ENCODE results near the gene ECEL1. TPM values are rescaled to one million over a fixed set of nuclear protein-coding genes. Genes with fewer than 3 reads are reported as not detected.
"Not testable (repeated sequence)": the region's sequence is repeated elsewhere in the genome, so short reads cannot be mapped to it uniquely, and the experiment has no call there.

The ECEL1 gene
- total RNA-seq, 1 donor from 2014 or later, result 3.9 TPM

DNA sequence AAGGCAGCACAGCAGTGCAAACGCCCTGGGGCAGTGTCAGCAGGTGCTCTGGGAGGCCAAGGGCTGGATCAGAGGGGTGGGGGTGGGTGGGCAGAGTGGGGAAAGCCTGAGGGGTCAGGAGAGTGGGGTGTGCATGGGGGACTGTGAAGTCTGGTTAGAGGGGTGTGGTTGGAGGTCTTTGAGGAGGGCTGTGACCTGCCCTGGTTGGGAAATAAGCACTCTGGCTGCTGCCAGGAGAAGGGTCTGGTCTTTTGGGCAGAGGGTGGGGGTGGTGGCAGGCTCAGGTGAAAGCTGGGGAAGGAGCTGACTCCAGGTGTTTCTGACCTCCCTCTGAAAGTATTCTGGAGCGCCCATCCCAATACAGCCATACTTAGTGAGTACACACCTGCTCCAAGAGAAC lies 27.5 kb downstream of the ECEL1 start:
- DNase-seq (ENCODE audit: low spot score), result no peak

DNA sequence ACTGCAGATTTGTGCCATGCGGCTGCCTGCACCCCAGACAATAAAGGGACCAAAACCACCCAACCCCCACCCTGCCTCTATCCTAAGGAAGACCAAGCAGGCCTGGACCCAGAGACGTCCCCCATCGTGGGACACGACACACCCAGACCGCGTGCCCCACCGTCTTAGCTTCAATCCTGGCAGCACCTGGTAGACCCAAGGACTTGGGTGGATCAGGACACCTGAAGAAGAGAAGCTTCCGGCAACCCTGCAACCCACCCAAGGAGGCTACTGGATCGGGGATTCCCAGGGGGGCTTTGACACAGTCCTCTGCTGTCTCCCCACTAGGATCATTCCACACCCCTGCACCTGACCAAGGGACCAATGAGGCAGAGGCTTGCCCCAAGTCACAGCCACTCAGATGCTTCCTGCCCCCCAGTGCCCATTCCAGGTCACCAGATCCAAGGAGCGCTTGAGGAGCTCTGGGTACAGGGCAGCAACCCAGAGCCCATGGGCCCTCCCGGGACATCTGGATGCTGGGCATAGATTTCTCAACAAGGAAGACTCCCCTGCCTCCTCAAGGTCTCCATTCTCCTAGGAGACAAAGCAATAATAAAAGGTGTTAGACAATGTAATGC lies 28.1 kb downstream of the ECEL1 start:
- no peak for DNase-seq (ENCODE audit: low spot score)

DNA sequence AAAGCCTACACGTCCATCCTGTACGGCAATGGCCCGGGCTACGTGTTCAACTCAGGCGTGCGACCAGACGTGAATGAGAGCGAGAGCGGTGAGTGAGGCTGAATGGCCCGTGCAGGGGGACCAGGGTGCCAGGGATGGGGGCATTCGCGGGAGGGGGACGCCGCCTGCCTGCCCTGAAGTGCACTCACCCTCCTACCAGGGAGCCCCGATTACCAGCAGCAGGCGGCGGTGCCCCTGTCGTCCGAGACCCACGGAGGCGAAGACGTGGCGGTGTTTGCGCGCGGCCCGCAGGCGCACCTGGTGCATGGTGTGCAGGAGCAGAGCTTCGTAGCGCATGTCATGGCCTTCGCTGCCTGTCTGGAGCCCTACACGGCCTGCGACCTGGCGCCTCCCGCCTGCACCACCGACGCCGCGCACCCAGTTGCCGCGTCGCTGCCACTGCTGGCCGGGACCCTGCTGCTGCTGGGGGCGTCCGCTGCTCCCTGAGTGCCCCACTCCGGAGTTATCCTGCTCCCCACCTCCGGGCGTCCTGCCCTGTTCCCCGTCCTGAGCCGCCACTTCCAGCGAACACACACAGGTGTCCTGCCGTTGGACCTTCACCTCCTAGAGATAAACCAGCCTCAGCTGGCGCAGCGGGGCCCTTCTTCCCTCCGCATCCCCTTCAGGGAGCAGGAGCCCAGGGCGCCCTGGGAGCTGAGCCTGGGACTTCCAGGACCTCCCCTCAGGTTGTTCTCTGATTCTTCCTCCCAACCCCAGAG lies 28.8 kb downstream of the ECEL1 start:
- no peak for DNase-seq (ENCODE audit: low spot score)

DNA sequence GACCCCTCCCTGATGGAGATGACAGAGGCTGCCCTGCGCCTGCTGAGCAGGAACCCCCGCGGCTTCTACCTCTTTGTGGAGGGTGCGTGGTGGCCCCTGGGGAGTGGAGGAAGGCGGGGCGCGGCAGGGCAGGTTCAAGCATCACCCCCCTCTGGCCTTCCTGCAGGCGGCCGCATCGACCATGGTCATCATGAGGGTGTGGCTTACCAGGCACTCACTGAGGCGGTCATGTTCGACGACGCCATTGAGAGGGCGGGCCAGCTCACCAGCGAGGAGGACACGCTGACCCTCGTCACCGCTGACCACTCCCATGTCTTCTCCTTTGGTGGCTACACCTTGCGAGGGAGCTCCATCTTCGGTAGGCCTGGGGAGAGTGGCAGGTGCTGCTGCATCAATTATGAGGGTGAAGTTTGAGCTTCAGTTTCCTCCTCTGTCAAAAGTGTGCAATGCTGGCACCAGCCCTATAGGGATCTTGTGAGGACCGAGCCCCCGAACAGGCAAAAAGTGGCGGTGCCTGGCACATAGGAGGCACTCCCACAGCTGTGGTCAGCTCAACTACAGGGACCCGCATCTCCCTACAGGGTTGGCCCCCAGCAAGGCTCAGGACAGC lies 29.5 kb downstream of the ECEL1 start:
- DNase-seq (ENCODE audit: low spot score), result no peak

DNA sequence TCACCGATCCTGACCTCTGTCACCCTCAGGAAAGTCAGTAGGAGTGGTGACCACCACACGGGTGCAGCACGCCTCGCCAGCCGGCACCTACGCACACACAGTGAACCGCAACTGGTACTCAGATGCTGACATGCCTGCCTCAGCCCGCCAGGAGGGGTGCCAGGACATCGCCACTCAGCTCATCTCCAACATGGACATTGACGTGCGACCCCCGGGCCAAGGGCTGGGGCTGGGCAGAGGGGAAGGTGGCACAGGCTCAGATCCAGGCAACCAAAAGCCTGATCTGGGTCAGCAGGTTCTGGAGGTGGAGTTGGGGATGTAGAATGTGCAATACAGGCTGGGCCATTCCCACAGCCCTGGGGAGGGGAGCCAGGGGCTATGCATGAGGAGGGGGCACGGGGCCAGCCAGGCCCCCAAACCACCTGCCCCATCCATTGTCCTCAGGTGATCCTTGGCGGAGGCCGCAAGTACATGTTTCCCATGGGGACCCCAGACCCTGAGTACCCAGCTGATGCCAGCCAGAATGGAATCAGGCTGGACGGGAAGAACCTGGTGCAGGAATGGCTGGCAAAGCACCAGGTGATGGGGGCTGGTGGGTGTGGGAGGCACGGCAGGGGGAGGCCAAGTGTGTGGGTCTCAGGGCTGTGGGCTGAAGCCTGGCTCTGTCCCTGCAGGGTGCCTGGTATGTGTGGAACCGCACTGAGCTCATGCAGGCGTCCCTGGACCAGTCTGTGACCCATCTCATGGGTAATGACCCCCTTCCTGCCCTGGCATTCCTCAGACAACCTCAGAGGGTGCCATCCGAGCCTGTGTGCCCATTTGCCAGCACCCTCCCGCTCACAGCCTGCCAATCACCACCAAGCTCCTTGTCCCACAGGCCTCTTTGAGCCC lies 30.3 kb downstream of the ECEL1 start:
- DNase-seq (ENCODE audit: low spot score), result no peak

DNA sequence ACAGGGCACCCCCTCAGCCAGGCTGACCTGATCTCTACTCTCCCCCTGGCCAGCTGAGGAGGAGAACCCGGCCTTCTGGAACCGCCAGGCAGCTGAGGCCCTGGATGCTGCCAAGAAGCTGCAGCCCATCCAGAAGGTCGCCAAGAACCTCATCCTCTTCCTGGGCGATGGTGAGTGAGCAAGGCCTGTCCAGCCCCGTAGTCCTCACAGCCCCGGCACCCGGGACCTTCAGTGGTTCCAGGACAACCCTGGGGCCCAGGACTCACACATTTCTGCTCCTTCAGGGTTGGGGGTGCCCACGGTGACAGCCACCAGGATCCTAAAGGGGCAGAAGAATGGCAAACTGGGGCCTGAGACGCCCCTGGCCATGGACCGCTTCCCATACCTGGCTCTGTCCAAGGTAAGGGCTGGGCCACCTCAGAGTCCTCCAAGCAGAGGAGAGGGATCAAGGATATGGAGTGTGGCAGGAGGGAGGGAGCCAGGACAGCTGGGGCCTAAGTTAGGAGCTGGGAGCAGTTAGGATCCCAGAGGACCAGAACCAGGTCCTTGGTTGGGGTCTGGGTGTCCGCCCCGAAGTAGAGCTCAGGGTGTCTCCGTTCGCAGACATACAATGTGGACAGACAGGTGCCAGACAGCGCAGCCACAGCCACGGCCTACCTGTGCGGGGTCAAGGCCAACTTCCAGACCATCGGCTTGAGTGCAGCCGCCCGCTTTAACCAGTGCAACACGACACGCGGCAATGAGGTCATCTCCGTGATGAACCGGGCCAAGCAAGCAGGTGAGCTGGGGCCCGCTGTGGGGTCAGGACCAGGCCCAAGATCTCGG lies 31.1 kb downstream of the ECEL1 start:
- DNase-seq (ENCODE audit: low spot score), result no peak

DNA sequence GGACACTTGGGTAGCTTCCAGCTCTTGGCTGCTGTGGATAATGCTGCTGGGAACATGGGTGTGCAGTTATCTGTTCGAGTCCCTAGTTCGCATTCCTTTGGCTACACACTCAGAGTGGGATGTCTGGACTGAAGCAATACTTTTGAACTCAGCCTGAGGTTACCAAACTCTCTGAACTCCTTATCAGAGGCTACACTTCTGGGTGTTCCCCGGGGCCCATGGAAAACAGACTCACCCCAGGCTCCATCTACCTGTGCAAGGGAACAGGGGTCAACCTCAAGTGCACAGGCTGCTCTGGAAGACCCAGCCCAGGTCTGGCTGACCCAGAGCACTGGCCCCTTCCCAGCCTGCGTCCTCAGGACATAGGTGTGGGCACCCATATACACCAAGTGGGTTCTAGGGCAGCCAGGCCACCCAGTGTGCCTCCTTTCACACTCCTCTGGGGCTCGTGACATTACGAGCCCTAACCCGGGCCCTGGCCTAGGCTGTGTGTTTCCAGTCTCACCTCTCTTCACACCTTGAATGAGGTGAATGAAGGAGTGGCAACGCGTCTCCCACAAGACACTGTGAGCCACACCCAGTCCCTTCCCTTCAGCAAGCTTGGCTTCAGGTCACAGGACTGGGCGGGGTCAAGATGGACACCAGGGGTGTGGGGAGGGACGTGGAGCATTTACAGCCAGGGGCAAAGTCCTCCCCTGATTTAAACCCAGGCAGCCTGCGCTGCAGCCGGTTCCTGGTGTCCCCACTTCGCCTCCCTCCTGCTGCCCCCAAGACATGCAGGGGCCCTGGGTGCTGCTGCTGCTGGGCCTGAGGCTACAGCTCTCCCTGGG lies 32.0 kb downstream of the ECEL1 start, which contains the start of gene ALPI:
Gene ALPI (plus strand): TSS at position 728 of the 830 bp plus-strand sequence. CDS start 47 bp downstream, at position 775.
- DNase-seq (ENCODE audit: low spot score), result no peak

DNA sequence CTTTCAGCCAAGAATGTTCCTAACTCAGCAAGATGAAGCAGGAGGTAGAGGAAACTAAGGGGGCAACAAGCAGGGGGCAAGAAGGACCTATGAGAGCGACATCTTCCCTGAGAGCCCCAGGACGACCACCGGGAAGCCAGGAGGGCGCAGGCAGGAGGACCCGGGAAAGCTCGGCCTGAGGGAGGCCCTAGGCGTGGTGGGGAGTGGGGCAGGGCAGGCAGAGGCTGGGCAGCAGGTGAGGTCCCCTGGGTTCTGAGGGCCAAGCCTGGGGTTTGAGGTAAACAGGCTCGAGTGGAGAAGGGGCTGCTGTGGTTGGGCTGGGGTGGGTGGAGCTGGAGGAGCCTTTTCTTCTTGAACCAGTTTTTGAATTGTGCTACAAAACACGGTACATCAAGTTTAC lies 33.0 kb downstream of the ECEL1 start:
- no peak for DNase-seq (ENCODE audit: low spot score)

DNA sequence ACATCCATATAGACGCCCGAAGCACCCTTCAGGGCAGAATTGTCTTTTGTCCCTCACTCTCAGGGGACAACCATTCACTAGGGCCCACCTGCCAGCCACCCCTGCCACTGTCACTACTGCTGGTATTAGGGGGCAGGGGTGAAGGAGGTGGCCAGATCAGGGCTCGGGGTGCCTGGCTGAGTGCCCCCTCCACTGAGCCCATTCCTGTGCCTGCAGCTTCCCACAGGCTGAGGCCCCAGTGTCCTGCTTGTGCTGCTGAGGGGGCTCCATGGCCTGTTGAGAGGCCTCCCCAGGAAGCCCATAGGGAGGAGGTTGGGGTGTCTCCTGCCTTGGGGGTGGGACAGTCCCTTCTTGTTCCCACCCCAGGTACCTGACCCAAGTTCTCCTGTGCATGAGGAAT lies 36.0 kb downstream of the ECEL1 start:
- DNase-seq (ENCODE audit: low spot score), result not testable (repeated sequence)

DNA sequence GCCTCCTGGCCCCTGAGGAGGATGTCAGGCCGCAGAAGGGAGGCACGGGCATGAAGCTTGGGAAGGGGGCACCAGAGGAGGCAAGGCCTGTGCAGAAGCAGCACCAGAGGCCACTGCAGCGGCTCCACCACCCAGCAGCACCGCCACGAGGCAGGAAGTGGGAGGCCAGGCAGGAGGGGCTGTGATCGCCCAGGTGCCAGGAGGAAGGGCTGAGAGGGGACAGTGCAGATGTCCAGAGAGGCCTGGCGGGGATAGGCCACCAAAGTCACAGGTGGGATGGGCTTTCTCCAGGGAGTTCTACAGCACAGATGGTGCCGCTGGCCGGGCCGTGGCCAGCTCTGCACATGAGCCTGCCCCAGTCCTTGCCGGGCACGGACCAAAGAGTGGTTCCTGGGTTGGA lies 37.7 kb downstream of the ECEL1 start:
- no peak for DNase-seq (ENCODE audit: low spot score)

DNA sequence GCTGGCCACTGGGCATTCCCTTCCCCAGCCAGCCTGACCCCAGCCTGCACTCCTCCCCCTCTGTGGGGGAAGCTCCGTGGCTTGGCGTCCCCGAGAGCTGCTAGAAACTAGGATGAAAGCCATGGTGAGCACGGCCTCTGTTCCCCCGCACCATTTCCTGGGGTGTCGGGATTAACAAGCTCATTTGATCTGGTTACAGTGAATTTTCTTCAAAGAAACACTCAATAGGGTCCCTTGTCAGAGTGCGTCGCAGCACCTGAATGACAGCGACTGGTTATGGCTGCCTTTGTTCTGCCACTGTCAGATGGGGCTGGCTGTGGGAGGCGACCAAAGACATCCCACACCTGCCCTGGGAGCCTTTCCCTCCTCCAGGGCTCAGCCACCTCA lies 39.3 kb downstream of the ECEL1 start:
- no peak for DNase-seq (ENCODE audit: low spot score)

DNA sequence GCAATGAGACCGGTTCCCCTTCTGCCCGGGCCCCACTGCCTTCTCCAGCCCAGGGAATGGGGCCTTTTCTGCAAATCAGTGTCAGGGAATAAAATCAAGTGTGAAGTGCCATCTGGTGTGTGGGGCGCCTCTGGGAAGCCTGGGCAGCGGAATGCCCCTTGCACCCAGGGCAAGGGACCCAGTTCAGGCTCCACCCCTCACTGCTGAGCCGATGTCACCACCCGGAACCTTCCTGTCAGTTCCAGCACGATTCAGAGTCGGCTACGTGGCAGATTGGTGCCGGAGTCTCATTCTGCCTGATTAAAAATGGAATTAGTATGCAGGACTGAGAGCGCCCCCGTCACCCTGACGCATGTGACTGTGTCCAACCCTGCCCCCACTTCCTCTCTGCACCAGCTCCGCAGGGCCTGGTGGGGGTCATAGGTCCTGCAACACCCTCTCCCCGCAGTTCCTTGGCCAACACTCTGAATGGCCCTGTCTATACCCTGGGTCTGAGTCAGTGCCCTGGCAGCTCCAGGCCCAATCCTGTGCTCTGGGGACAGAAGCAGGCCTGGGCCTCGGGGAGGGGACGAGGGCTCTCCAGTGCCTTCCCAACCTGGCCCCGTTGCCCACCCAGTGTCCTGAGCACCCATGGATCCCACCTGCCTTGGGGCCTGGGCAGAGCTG lies 39.9 kb downstream of the ECEL1 start:
- no peak for DNase-seq (ENCODE audit: low spot score)

DNA sequence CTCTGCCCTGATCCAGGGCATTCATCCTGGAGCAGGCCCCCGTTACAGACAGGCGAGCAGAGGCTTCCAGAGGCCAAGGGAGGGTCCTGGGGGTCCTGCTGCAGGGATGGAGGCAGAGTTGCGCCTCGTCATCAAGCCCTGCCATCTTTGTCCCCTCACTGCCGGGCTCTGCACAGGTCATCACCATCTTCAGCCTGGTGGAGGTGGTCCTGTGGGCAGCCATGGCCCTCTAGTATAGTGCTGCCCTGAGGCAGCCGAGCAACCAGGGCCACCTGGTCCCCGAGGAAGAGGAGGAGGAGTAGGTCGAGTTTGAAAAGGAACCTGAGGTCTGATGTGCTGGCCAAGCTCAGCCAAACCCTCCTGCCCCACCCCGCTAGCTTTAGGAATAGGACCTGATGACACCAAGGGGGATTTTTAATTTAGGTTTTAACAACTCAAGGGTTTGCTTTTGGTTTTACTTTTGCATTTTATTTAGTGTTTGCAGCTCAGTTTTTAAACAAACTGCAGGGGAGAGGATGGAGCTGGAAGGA lies 40.5 kb downstream of the ECEL1 start:
- DNase-seq (ENCODE audit: low spot score), result no peak

DNA sequence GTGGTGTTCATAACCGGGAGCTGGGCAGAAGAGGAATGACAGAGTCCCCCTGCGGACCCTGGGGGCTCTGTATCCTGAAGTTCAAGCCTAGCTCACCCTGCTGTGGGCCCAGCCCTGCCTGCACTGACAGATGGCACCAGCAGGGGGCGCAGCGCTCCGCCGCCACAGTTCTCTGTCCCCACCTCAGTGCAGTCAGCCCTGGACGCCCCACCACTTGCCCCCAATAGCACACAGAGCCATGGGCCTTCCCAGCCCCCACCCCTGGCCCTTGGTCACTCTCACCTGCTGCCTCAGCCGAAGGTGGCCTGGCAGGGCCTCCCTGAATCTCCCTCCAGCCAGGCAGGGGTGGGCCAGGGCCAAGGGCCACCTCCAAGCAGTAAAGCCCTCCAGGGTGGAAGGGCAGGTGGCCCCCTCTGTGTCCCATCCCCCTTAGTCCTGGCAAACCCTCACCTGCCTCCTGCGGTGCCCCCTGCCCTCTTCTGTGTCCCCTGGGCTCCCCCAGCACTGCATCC lies 41.3 kb downstream of the ECEL1 start:
- DNase-seq (ENCODE audit: low spot score), result not testable (repeated sequence)

DNA sequence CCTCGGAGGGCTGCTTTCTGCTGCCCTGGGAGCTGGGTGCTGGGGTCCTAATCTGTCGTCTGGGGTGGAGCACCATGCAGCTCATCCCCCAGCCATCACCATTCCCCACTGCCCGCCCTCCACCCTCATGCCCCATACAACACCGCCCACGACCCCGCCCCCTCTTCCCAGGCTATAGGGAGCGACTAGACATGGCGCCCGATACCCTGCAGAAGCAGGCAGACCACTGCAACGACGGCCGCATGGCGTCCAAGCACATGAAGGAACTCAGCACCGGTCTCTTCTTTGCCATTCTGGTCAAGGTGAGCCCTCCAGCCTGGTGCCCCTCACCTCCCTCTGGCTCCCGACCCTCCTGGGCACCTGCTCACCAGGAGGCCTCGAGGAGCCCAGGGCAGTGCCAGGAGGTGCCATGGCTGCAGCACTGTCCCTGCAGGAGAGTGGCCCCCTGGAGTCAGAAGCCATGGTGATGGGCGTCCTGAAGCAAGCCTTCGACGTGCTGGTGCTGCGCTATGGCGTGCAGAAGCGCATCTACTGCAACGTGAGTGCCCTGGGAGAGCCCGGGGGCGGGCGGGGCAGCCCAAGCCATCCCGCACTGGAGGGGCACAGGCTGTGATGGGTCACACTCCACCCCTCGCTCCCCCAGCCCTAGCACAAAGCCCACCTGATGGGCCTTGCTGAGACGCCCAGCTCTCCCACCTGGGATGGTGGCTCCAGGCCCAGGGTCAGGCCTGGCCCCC lies 42.3 kb downstream of the ECEL1 start:
- DNase-seq (ENCODE audit: low spot score), result not testable (repeated sequence)

DNA sequence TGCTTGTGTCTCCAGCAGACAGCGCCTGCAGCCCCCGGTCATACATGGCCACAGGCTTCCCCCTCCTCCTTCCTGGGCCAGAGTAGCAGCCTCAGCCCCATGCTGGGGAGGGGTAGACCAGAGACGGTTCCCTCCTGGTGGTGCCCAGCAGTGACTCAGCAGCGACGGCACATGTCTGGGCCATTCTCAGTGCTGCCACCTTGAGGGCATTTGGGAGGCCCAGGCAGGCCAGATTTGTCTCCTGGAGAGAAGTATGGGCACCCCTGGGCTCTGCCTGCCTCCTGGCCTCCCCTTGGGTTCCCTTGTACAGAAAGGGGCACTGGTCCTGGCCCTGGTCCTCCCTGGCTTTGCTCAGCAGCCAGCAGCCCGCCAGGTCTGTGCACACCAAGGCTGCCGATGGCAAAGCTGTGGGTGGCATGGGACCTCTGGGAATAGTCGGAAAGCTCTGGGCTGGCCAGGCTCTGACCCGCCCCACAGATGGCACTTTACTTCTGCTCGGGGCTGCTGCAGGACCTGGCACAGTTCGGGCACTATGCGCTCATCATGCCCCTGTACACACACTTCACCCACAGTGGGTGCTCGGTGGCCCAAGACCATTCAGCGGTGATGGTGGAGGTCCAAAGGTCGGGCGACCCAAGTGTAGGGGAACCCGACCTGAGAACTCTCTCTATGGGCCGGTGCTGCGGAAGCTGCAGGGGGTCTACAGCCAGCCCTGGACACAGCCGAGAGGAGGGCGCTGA lies 43.1 kb downstream of the ECEL1 start:
- DNase-seq (ENCODE audit: low spot score), result no peak

DNA sequence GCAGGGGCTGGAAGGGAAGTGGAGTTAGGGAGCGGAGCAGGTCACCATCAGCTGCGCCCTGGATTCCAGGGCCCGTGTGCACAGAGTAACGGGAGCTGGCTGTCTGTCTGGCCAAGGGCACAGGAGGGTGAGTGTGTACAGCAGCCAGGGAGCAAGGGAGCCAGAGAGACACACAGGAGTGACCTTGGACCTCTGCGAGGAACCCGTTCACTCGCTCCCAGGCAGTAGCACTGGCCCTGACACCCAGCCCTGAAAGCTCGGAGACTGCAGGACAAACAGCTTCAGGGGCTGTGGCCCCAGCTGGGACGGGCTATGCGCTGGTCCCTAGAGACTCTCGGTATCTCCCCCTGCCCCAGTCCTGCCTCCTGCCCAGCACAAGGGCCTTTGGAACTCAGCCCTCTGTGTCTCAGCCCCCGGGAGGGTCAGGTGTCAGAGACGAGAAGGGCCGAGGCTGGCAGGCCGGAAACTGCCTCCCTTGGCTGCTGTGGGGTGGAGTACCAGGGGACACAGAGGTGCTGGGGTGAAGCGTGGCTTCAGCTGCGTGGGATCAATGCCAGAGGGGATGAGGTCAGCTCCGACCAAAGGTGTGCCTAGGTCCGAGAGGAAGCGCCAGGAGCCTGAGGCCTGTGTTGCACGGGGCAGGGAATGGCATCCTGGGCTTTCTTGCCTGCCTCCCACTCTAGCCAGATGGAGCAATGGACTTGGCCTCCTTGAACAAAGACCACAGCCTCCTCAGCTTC lies 43.8 kb downstream of the ECEL1 start:
- DNase-seq (ENCODE audit: low spot score), result not testable (repeated sequence)

All from umbilical cord (tissue), 2 donors.